IPS DF 19.7 (cell line): Measurements from ENCODE around the gene ETV4.

Experiments used
- DNase-seq: peaks from one replicate; pipeline ENCODE4 v3.0.0-alpha.2; 2013; ENCODE audit warnings: low read depth, low spot score

The ETV4 gene

GRCh38 chr17:43573579-43574321 is 27.6 kb upstream of the ETV4 start:
- no peak for DNase-seq

- DNase-seq: no peak
Observed at GRCh38 chr17:43572368-43572980, 26.3 kb upstream of the ETV4 start.

GRCh38 chr17:43570518-43570928 is 24.4 kb upstream of the ETV4 start:
- DNase-seq: no peak

GRCh38 chr17:43568506-43569082 is 22.5 kb upstream of the ETV4 start:
- DNase-seq: no peak

GRCh38 chr17:43563600-43564594 is 17.8 kb upstream of the ETV4 start:
- DNase-seq: no peak

- DNase-seq: no peak
Observed at GRCh38 chr17:43562679-43563599, 16.8 kb upstream of the ETV4 start.

GRCh38 chr17:43560461-43561427 is 14.6 kb upstream of the ETV4 start:
- DNase-seq: no peak

- no peak for DNase-seq
Observed at GRCh38 chr17:43559161-43559816, 13.1 kb upstream of the ETV4 start.

- DNase-seq: no peak
Observed at GRCh38 chr17:43558805-43559160, 12.6 kb upstream of the ETV4 start.

GRCh38 chr17:43556292-43556691 is 10.2 kb upstream of the ETV4 start:
- no peak for DNase-seq

- no peak for DNase-seq
Observed at GRCh38 chr17:43554857-43555256, 8.7 kb upstream of the ETV4 start.

- no peak for DNase-seq
Observed at GRCh38 chr17:43553573-43553972, 7.4 kb upstream of the ETV4 start.

GRCh38 chr17:43552229-43552837 is 6.2 kb upstream of the ETV4 start:
- DNase-seq: no peak

- DNase-seq: no peak
Observed at GRCh38 chr17:43550754-43551153, 4.6 kb upstream of the ETV4 start.

GRCh38 chr17:43549496-43549895 is 3.4 kb upstream of the ETV4 start:
- DNase-seq: no peak

- no peak for DNase-seq
Observed at GRCh38 chr17:43548689-43549379, 2.7 kb upstream of the ETV4 start.

GRCh38 chr17:43547659-43548256 is 1.6 kb upstream of the ETV4 start:
- no peak for DNase-seq

- no peak for DNase-seq
Observed at GRCh38 chr17:43547189-43547550, 1.0 kb upstream of the ETV4 start.
